HG03175 (cell line): ENCODE measurements around the gene GFI1B.

Experiments used
- ATAC-seq: cut with Tn5 transposase; IDR thresholded peaks from one replicate; pipeline ENCODE4 v1.9.1; 2021; ENCODE audit warnings: mild to moderate bottlenecking, moderate library complexity; ENCODE audit not compliant: unreplicated experiment

The GFI1B gene

GRCh38 chr9:132978451-132979131 is at the start of gene GFI1B:
Gene GFI1B (plus strand): TSS chr9:132978694. CDS start chr9:132986679, 7,985 bp downstream.
- no peak for ATAC-seq

DNA sequence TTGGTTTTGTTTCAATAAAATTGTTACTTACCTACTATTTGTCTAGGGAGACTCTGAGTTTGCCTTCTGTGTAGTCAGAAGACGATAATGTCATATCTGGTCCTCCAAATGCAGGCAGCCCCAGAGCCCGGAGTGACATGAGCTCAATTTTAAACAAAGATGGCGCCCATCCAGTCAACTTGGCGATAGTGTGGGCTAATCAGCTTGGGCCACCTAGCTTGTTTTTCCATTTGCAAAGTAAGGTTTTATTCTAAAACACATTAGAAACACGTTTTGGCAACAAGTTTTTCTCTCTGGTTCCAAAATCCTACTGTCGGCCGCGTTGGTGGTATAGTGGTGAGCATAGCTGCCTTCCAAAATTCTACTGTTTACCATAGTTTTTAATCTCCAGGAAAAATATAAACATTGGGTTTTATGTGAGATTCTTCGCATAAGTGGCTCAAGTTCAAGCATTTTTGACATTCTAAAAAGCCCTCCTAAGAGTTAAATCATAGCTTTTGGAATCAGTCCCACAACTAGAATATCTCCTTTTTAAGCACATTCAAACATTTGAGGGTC is 47.2 kb upstream of the GFI1B start:
- ATAC-seq: no peak

DNA sequence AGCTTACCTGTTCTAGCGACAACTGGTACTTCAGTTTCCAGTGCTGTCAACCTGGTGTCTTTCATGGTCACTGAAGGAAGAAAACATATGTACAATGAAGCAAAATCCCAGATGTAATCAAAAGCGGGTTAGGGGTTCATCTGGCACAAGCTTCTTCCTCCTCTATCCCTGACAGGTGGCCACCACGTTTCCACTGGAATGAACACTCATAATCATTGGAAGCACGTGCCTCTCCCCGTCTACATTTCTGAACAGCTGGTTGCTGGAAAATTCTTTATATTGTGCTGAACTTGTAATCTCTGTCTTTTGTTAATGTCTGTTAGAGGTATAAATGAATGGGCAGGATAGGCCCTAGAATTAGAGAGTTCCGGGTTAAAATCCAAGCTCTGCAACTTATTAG is 43.5 kb upstream of the GFI1B start:
- ATAC-seq: no peak

GRCh38 chr9:132937463-132937901 is 41.0 kb upstream of the GFI1B start:
- ATAC-seq: no peak

- no peak for ATAC-seq
These were observed 39.3 kb upstream of the GFI1B start for GRCh38 chr9:132939169-132939568.

GRCh38 chr9:132942541-132943182 is 35.8 kb upstream of the GFI1B start:
- ATAC-seq: peak; percentile 31

- ATAC-seq: peak; percentile 2
These were observed 34.7 kb upstream of the GFI1B start for GRCh38 chr9:132943651-132944293.

GRCh38 chr9:132944294-132945185 is 34.0 kb upstream of the GFI1B start, which contains the start of gene TSC1:
Gene TSC1 (minus strand): TSS chr9:132944616. CDS start chr9:132928872, 15,744 bp downstream.
- ATAC-seq: peak; percentile 56

- no peak for ATAC-seq
These were observed 33.0 kb upstream of the GFI1B start for GRCh38 chr9:132945186-132946130.

- no peak for ATAC-seq
These were observed 32.3 kb upstream of the GFI1B start for GRCh38 chr9:132946211-132946610.

DNA sequence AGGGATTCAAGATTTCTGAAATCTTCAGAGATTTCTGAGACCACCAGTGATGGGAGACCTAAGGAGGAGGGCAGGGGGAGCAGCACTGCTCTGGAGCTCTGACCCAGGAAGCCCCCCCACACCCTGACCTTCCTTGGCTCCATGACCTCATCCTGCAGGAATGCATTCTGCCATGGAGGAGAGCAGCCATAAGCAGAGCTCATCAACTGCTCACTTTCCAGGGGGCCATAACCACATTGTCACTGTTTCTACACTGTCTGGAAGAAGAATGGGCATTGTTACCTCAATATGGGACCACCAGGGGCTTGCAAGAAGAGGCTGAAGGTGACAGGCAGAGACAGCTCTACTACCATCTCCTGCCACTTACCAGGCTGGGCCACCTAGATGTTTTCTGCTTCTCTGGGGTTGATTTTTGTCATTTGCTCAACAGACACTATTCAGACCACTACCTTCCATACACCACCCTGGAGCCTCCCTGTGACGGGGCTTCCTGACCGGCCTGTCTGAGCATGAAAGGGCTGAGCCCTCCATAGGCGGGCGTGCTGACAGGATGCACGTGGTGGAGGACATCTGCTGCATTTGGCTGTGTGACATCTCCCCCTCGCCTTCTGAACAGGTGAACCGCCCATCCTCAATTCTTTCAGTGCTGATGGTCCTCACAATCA is 31.7 kb upstream of the GFI1B start:
- no peak for ATAC-seq

DNA sequence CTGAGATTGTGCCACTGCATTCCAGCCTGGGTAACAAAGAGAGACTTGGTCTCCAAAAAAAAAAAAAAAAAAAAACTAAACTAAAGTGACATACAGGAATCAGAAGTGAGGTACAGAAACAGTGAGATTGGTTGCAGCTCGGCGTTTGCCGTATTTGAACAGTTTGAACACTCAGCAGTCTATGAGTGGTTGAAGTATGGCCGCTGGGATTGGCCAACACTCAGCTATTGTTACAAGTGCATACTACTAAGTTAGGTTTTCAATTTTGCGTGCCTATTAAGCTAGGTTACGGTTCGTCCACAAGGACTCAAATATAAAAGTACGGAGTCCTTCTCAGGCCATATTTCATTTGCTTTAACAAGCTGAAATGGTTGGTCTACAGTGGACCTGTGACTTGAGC is 30.7 kb upstream of the GFI1B start:
- ATAC-seq: no peak

DNA sequence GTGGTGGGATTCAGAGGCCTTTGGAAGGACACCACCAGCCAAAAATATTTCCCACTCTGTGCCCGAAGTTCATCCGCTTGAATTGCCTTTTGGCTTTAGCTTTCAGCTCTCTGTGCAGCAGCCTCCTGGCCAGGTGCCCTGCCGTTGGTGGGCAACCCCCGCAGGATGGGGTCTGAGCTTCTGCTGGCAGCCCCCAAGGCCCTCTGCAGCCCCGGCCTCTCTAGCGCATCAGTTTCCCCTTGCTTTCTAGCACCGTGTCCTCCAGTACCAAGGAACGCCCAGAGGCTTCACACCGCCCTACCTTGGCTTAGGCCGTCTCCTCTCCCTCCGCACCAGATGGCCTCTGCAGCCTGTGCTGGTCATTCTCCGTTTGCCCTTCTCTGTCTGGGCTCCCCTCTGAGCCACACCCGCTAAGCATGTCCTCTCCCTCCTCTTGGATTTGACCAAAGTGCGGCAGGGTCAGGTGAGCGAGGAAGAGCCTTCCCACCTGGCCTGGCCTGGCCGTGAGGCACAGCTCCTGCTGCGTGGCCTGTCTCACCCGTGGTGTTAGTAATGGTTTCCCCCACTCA is 29.9 kb upstream of the GFI1B start:
- ATAC-seq: no peak

GRCh38 chr9:132949709-132950108 is 28.8 kb upstream of the GFI1B start:
- ATAC-seq: no peak

DNA sequence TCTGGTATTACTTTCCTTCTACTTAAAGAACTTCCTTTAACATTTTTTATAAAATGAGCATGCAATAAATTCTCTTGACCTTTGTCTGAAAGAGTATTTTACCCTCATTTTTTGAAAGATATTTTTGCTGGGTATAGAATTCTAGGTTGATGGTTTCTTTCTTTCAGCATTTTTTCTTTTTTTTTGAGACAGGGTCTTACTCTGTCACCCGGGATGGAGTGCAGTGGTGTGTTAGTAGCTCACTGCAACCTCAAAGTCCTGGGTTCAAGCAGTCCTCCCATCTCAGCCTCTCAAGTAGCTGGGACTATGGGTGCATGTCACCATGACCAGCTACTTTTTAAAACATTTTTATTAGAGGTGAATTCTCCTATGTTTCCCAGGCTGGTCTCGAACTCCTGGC is 23.4 kb upstream of the GFI1B start:
- ATAC-seq: no peak

DNA sequence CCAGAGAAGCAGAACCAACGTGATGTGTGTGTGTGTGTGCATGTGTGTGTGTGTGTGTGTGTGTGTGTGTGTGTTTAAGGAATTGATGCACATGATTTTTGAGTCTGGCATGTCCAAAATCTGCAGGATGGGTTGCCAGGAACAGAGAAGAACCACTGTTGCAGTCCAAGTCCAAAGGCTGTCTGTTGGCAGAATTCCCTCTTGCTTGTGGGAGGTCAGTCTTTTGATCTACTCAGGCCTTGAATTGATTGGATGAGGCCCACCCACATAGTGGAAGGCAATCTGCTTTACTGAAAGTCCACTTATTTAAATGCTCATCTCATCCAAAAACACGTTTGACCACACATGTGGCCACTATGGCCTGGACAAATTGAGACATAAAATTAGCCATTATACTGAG is 22.7 kb upstream of the GFI1B start:
- ATAC-seq: no peak

DNA sequence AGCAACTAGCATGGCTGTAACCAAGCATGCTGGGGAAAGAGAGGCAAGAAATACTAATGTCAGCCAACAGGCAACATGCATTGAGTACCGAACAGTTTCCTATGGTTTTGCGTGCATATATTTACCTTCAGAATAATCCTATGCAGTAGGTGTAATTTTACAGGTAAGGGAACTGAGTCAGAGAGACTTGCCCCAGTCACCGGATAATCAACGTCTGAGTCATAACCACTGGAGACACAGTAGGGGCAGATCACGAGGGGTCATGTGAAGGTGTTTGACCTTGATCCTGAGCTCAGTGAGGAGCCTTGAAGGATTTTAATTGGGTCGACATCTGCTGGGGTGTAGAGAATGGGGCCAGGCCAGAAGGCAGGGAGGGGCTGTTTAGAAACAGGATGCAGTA is 20.7 kb upstream of the GFI1B start:
- ATAC-seq: no peak

- no peak for ATAC-seq
These were observed 17.5 kb upstream of the GFI1B start for GRCh38 chr9:132961002-132961401.

DNA sequence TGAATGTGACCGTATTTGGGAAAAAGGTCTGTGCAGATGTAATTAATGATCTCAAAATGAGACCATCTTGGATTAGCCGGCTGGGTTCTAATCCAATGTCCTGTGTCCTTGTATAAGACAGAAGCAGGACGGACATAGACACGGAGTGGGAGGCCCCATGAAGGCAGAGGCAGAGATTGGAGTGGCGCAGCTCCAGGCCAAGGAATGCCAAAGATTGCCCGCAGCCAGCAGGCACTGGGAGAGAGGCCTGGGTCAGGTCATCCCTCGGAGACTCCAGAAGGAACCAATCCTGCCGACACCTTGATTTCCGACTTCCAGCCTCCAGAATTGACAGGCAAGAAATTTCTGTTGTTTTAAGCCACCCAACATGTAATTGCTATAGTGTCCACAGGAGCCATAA is 13.0 kb upstream of the GFI1B start:
- no peak for ATAC-seq
